Measurements from ENCODE around the gene ITIH3.
"Not testable (repeated sequence)": the region's sequence is repeated elsewhere in the genome, so short reads cannot be mapped to it uniquely, and the experiment has no call there.

Gene ITIH3

GRCh38 chr3:52794612-52795099 is at the start of gene ITIH3:
ITIH3 (plus strand) TSS chr3:52794796; CDS start chr3:52794804, 8 bp downstream.
- no peak for DNase-seq

- no peak for DNase-seq
These were observed 42.4 kb upstream of the ITIH3 start for GRCh38 chr3:52752045-52752660.

- DNase-seq: no peak
These were observed 40.2 kb upstream of the ITIH3 start for GRCh38 chr3:52754373-52754772.

- no peak for DNase-seq
These were observed 38.5 kb upstream of the ITIH3 start for GRCh38 chr3:52756141-52756540.

- DNase-seq: no peak
These were observed 31.1 kb upstream of the ITIH3 start for GRCh38 chr3:52763466-52763865.

- DNase-seq: no peak
These were observed 24.7 kb upstream of the ITIH3 start for GRCh38 chr3:52769786-52770455.

- DNase-seq: peak; percentile 78
These were observed 23.9 kb upstream of the ITIH3 start, which contains the start of gene NEK4 for GRCh38 chr3:52770496-52771333. NEK4 (minus strand) TSS chr3:52770940; CDS start chr3:52770746, 194 bp downstream.

- no peak for DNase-seq
These were observed 23.3 kb upstream of the ITIH3 start for GRCh38 chr3:52771334-52771681.

- DNase-seq: no peak
These were observed 22.9 kb upstream of the ITIH3 start for GRCh38 chr3:52771702-52772101.

- no peak for DNase-seq
These were observed 21.1 kb upstream of the ITIH3 start for GRCh38 chr3:52773361-52774065.

GRCh38 chr3:52774066-52774713 is 20.4 kb upstream of the ITIH3 start:
- no peak for DNase-seq

GRCh38 chr3:52774901-52775864 is 19.4 kb upstream of the ITIH3 start:
- DNase-seq: no peak

GRCh38 chr3:52775877-52776276 is 18.7 kb upstream of the ITIH3 start:
- DNase-seq: no peak

- DNase-seq: not testable (repeated sequence)
These were observed 18.1 kb upstream of the ITIH3 start for GRCh38 chr3:52776486-52776885.

- no peak for DNase-seq
These were observed 17.3 kb upstream of the ITIH3 start, which contains the start of gene ITIH1 for GRCh38 chr3:52777127-52777958. ITIH1 (plus strand) TSS chr3:52777599; CDS start chr3:52777616, 17 bp downstream.

- no peak for DNase-seq
These were observed 16.4 kb upstream of the ITIH3 start for GRCh38 chr3:52777959-52778805.

- DNase-seq: no peak
These were observed 15.4 kb upstream of the ITIH3 start for GRCh38 chr3:52779011-52779836.

Data from NCI-H1048 (cell line).